Neuronal stem cell (in vitro differentiated cells): ENCODE data around the gene WDR13.
A peak's percentile ranks its signal among the peaks of the same experiment; 100 is the strongest.

Experiments
- DNase-seq: peaks from one replicate; pipeline ENCODE4 v3.0.0-alpha.2; 2013; ENCODE audit warnings: low spot score
- H2AFZ ChIP-seq: one replicate; pipeline ENCODE4 v1.6.1; 2013; ENCODE audit warnings: mild to moderate bottlenecking, low read length, inconsistent platforms
- H2AK5ac ChIP-seq: 2 replicates; pipeline ENCODE4 v1.6.1; 2013; ENCODE audit warnings: low read depth, mild to moderate bottlenecking, inconsistent platforms, low read length, moderate library complexity, mixed read lengths
- H2BK120ac ChIP-seq: 2 replicates; pipeline ENCODE4 v1.6.1; 2013; ENCODE audit warnings: low read depth, mild to moderate bottlenecking, inconsistent platforms, low read length, moderate library complexity, mixed read lengths
- H2BK12ac ChIP-seq: one replicate; pipeline ENCODE4 v1.6.1; 2013; ENCODE audit warnings: low read length, inconsistent platforms
- H2BK15ac ChIP-seq: 2 replicates; pipeline ENCODE4 v1.6.1; 2013; ENCODE audit warnings: mild to moderate bottlenecking, low read length, inconsistent platforms, mixed read lengths
- H2BK5ac ChIP-seq: one replicate; pipeline ENCODE4 v1.6.1; 2013; ENCODE audit warnings: inconsistent platforms, mild to moderate bottlenecking, low read length, moderate library complexity
- H3K14ac ChIP-seq: one replicate; pipeline ENCODE4 v1.6.1; 2013; ENCODE audit warnings: low read length, inconsistent platforms
- H3K18ac ChIP-seq: 2 replicates; pipeline ENCODE4 v1.6.1; 2013; ENCODE audit warnings: low read length, inconsistent platforms
- H3K23ac ChIP-seq: 2 replicates; pipeline ENCODE4 v1.6.1; 2013; ENCODE audit warnings: low read depth, mild to moderate bottlenecking, mixed read lengths, low read length, inconsistent platforms; ENCODE audit not compliant: poor library complexity
- H3K27ac ChIP-seq: replicated peaks from 3 replicates; pipeline ENCODE4 v1.5.1; 2013; ENCODE audit warnings: low read length, inconsistent platforms
- H3K27me3 ChIP-seq, 3 experiments: 2 replicates each; pipeline ENCODE4 v1.6.1; 2013; ENCODE audit warnings: low read length in 3 of 3, mild to moderate bottlenecking in 2 of 3, inconsistent platforms in 1 of 3, low read depth in 1 of 3, mixed read lengths in 1 of 3, moderate library complexity in 1 of 3; ENCODE audit not compliant: control insufficient read depth in 3 of 3, insufficient read depth in 3 of 3
- H3K36me3 ChIP-seq, 2 donors: replicated peaks in 1 of 2; 2 replicates each; pipeline ENCODE4 v1.6.1; 2013; ENCODE audit warnings: low read length in 2 of 2; ENCODE audit not compliant: control insufficient read depth in 2 of 2, insufficient read depth in 2 of 2
- H3K4ac ChIP-seq: 2 replicates; pipeline ENCODE4 v1.6.1; 2013; ENCODE audit warnings: inconsistent platforms, mild to moderate bottlenecking, low read length, moderate library complexity
- H3K4me1 ChIP-seq, 2 donors: 1 replicate in 1 of 2; 2 replicates in 1 of 2; pipeline ENCODE4 v1.6.1; 2013; ENCODE audit warnings: low read length in 2 of 2, low read depth in 1 of 2; ENCODE audit not compliant: control insufficient read depth in 2 of 2, insufficient read depth in 1 of 2
- H3K4me2 ChIP-seq: one replicate; pipeline ENCODE4 v1.6.1; 2013; ENCODE audit warnings: mild to moderate bottlenecking, low read length, inconsistent platforms; ENCODE audit not compliant: insufficient read depth, poor library complexity, severe bottlenecking
- H3K4me3 ChIP-seq, 2 donors: 2 replicates each; pipeline ENCODE4 v1.5.1; 2013; ENCODE audit warnings: low read length in 2 of 2, mild to moderate bottlenecking in 2 of 2, inconsistent platforms in 1 of 2, moderate library complexity in 1 of 2
- H3K79me1 ChIP-seq: one replicate; pipeline ENCODE4 v1.6.1; 2013; ENCODE audit warnings: low read depth, mild to moderate bottlenecking, inconsistent platforms, low read length, moderate library complexity
- H3K9ac ChIP-seq: one replicate; pipeline ENCODE4 v1.6.1; 2013; ENCODE audit warnings: mild to moderate bottlenecking, low read depth, low read length, inconsistent platforms; ENCODE audit not compliant: poor library complexity
- H3K9me3 ChIP-seq, 2 donors: replicated peaks in 1 of 2; 2 replicates each; pipeline versions ENCODE3 to v1.6.1; 2013; ENCODE audit warnings: low read length in 2 of 2, mild to moderate bottlenecking in 2 of 2, inconsistent platforms in 1 of 2, low read depth in 1 of 2, mixed read lengths in 1 of 2, moderate library complexity in 1 of 2; ENCODE audit not compliant: control insufficient read depth in 2 of 2, insufficient read depth in 1 of 2
- H4K8ac ChIP-seq: one replicate; pipeline ENCODE4 v1.6.1; 2013; ENCODE audit warnings: low read depth, mild to moderate bottlenecking, inconsistent platforms, low read length, moderate library complexity
- H4K91ac ChIP-seq: one replicate; pipeline ENCODE4 v1.6.1; 2013; ENCODE audit warnings: low read length, low read depth, mild to moderate bottlenecking, inconsistent platforms; ENCODE audit not compliant: poor library complexity
- WGBS, 2 donors: extraction: QIAGEN DNeasy Blood & Tissue Kit; methylation state at CpG; one replicate each; pipeline ENCODE4 v1.1.7; 2013; ENCODE audit warnings: missing lambda C conversion rate in 2 of 2, mixed read lengths in 1 of 2; ENCODE audit not compliant: insufficient read length in 2 of 2, insufficient replicate concordance in 1 of 2; ENCODE audit errors: extremely low coverage in 2 of 2; 5-methylcytosine and 5-hydroxymethylcytosine counted together

WDR13 gene

GRCh38 chrX:48589482-48590162, 7.7 kb upstream of the WDR13 start:
- Histone ChIP-seq H4K91ac (no peak overlapping the region), H3K4me1 (no peaks in the 10 kb centered on the region), H3K27me3 (no peaks in the 10 kb centered on the region), H3K79me1 (no peaks in the 10 kb centered on the region), H3K4me2 (no peak overlapping the region), H2AK5ac (no peak overlapping the region), H3K18ac (no peak overlapping the region), H2BK120ac (no peak overlapping the region), H2BK15ac (no peak overlapping the region), H4K8ac (no peak overlapping the region), H2BK12ac (no peak overlapping the region), H3K4ac (no peak overlapping the region), H2BK5ac (no peak overlapping the region), H3K27ac (no peak overlapping the region), H3K14ac (no peak overlapping the region), H3K36me3 (no peaks in the 10 kb centered on the region), H2AFZ (no peak overlapping the region), H3K4me3 (no peak overlapping the region), H3K23ac (no peak overlapping the region), H3K9ac (no peak overlapping the region), H3K9me3 (no peaks in the 10 kb centered on the region)
- DNase-seq = no peak
- no CpG with 5 or more reads among the region's 13 CpGs for WGBS, 2 donors

- H2BK120ac ChIP-seq = no peak overlapping the region
- no peaks in the 10 kb centered on the region for H3K27me3 ChIP-seq
- no peaks in the 10 kb centered on the region for H3K4me1 ChIP-seq
- no peaks in the 10 kb centered on the region for H3K79me1 ChIP-seq
- H2AK5ac ChIP-seq = no peak overlapping the region
- H2BK5ac ChIP-seq = no peak overlapping the region
- no peak overlapping the region for H3K9ac ChIP-seq
- no peak overlapping the region for H3K4me3 ChIP-seq
- no peak overlapping the region for H4K8ac ChIP-seq
- H3K9me3 ChIP-seq = no peaks in the 10 kb centered on the region
- DNase-seq = no peak
- H2AFZ ChIP-seq = no peak overlapping the region
- no CpG with 5 or more reads among the region's 21 CpGs for WGBS, 2 donors
- H2BK15ac ChIP-seq = no peak overlapping the region
- no peak overlapping the region for H3K23ac ChIP-seq
- no peak overlapping the region for H3K14ac ChIP-seq
- no peak overlapping the region for H4K91ac ChIP-seq
- H3K36me3 ChIP-seq = no peaks in the 10 kb centered on the region
- no peak overlapping the region for H2BK12ac ChIP-seq
- H3K4me2 ChIP-seq = no peak overlapping the region
- no peak overlapping the region for H3K18ac ChIP-seq
- H3K27ac ChIP-seq = no peak overlapping the region
- H3K4ac ChIP-seq = no peak overlapping the region
Measured at GRCh38 chrX:48590203-48591103, 6.8 kb upstream of the WDR13 start.

- Histone ChIP-seq H3K4ac (no peak overlapping the region), H3K4me3 (no peak overlapping the region), H2BK12ac (no peak overlapping the region), H2BK120ac (no peak overlapping the region), H2AK5ac (no peak overlapping the region), H2BK5ac (no peak overlapping the region), H3K36me3 (no peaks in the 10 kb centered on the region), H2BK15ac (no peak overlapping the region), H3K4me1 (no peaks in the 10 kb centered on the region), H3K79me1 (no peaks in the 10 kb centered on the region), H4K91ac (no peak overlapping the region), H3K23ac (no peak overlapping the region), H3K9ac (no peak overlapping the region), H2AFZ (peak overlapping the region; percentile 16), H3K27me3 (no peaks in the 10 kb centered on the region), H3K27ac (no peak overlapping the region), H3K14ac (no peak overlapping the region), H3K18ac (no peak overlapping the region), H3K9me3 (no peaks in the 10 kb centered on the region), H4K8ac (no peak overlapping the region), H3K4me2 (no peak overlapping the region)
- WGBS, 2 donors = no CpG with 5 or more reads among the region's 9 CpGs
- DNase-seq = no peak
Measured at GRCh38 chrX:48591255-48591791, 6.0 kb upstream of the WDR13 start.

- Histone ChIP-seq H2BK15ac (no peak overlapping the region), H3K14ac (no peak overlapping the region), H3K18ac (no peak overlapping the region), H3K27ac (no peak overlapping the region), H2BK12ac (no peak overlapping the region), H2BK5ac (no peak overlapping the region), H3K23ac (no peak overlapping the region), H3K9ac (no peak overlapping the region), H3K4me2 (no peak overlapping the region), H3K36me3 (no peaks in the 10 kb centered on the region), H4K8ac (no peak overlapping the region), H3K4me1 (no peaks in the 10 kb centered on the region), H3K79me1 (no peaks in the 10 kb centered on the region), H3K9me3 (no peaks in the 10 kb centered on the region), H3K4ac (no peak overlapping the region), H3K27me3 (no peaks in the 10 kb centered on the region), H3K4me3 (no peak overlapping the region), H2BK120ac (no peak overlapping the region), H2AK5ac (no peak overlapping the region), H2AFZ (no peak overlapping the region), H4K91ac (no peak overlapping the region)
- DNase-seq = no peak
- WGBS, 2 donors = no CpG with 5 or more reads among the region's 5 CpGs
Measured at GRCh38 chrX:48592971-48593370, 4.3 kb upstream of the WDR13 start.
